IMR-90 (cell line): ENCODE data around the gene KCNMA1. TPM values are rescaled to one million over a fixed set of nuclear protein-coding genes. Genes with fewer than 3 reads are reported as not detected.

Experiments used
- ATAC-seq: fragments of 200-7000 bp; cut with Tn5 transposase; 2 replicates; pipeline ENCODE4 v1.9.1; 2020; ENCODE audit warnings: low read depth, mild to moderate bottlenecking, moderate library complexity
- BruUV-seq: library from RNA; stranded (reverse); fragments of 400-500 nt; replicated peaks from 2 replicates; lab custom pipeline; 2021; lab: Mats Ljungman, UMichigan
- CTCF ChIA-PET: fragments of 300-600 bp; formaldehyde crosslinking; extraction: SDS; loops from one replicate; lab custom pipeline; 2021; ENCODE audit warnings: antibody characterized with exemption; lab: Yijun Ruan, JAX
- POLR2A ChIA-PET: fragments of 300-600 bp; sonication (Branson Sonifier 250); formaldehyde crosslinking; loops from one replicate; lab custom pipeline; 2022; ENCODE audit warnings: antibody characterized with exemption; ENCODE audit not compliant: unreplicated experiment; lab: Charles Lee
- DNase-seq: peaks from one replicate; pipeline ENCODE4 v3.0.0; 2013
- H2AFZ ChIP-seq: replicated peaks from 2 replicates; pipeline ENCODE3; 2013; ENCODE audit warnings: low read length, mild to moderate bottlenecking; ENCODE audit not compliant: poor library complexity
- H2AK5ac ChIP-seq: 2 replicates; pipeline ENCODE4 v1.6.1; 2013; ENCODE audit warnings: low read depth, low read length, inconsistent platforms
- H2AK9ac ChIP-seq: replicated peaks from 2 replicates; pipeline ENCODE3; 2013; ENCODE audit warnings: mild to moderate bottlenecking, low read depth, low read length, moderate library complexity; ENCODE audit not compliant: poor library complexity
- H2BK120ac ChIP-seq: 2 replicates; pipeline ENCODE4 v1.6.1; 2013; ENCODE audit warnings: low read depth, low read length, inconsistent platforms
- H2BK15ac ChIP-seq: 3 replicates; pipeline ENCODE4 v1.6.1; 2013; ENCODE audit warnings: low read depth, low read length, inconsistent platforms
- H2BK20ac ChIP-seq: 2 replicates; pipeline ENCODE4 v1.6.1; 2013; ENCODE audit warnings: low read depth, mild to moderate bottlenecking, inconsistent platforms, low read length, moderate library complexity
- H2BK5ac ChIP-seq: 2 replicates; pipeline ENCODE4 v1.6.1; 2013; ENCODE audit warnings: mild to moderate bottlenecking, low read depth, low read length, inconsistent platforms; ENCODE audit not compliant: poor library complexity, severe bottlenecking
- H3K14ac ChIP-seq: replicated peaks from 2 replicates; pipeline ENCODE4 v1.6.1; 2013; ENCODE audit warnings: low read depth, low read length, inconsistent platforms
- H3K18ac ChIP-seq: 2 replicates; pipeline ENCODE4 v1.6.1; 2013; ENCODE audit warnings: low read depth, low read length, control low read depth
- H3K23ac ChIP-seq: 2 replicates; pipeline ENCODE4 v1.6.1; 2013; ENCODE audit warnings: low read depth, low read length, inconsistent platforms
- H3K27ac ChIP-seq: 2 replicates; pipeline ENCODE4 v1.5.1; 2013; ENCODE audit warnings: mild to moderate bottlenecking, control low read depth, low read length; ENCODE audit not compliant: insufficient read depth
- H3K27me3 ChIP-seq: 2 replicates; pipeline ENCODE4 v1.6.1; 2013; ENCODE audit warnings: low read length; ENCODE audit not compliant: control insufficient read depth, insufficient read depth
- H3K36me3 ChIP-seq: 2 replicates; pipeline ENCODE4 v1.6.1; 2013; ENCODE audit warnings: low read length, mixed read lengths; ENCODE audit not compliant: control insufficient read depth, insufficient read depth
- H3K4ac ChIP-seq: 2 replicates; pipeline ENCODE4 v1.6.1; 2013; ENCODE audit warnings: low read depth, low read length, inconsistent platforms
- H3K4me1 ChIP-seq: 2 replicates; pipeline ENCODE4 v1.6.1; 2013; ENCODE audit warnings: low read length, mixed read lengths; ENCODE audit not compliant: control insufficient read depth, insufficient read depth
- H3K4me2 ChIP-seq: 2 replicates; pipeline ENCODE4 v1.6.1; 2013; ENCODE audit warnings: low read depth, mild to moderate bottlenecking, control low read depth, low read length, moderate library complexity
- H3K4me3 ChIP-seq: 2 replicates; pipeline ENCODE4 v1.5.1; 2013; ENCODE audit warnings: low read depth, mild to moderate bottlenecking, control low read depth, low read length, moderate library complexity; ENCODE audit not compliant: insufficient read depth
- H3K56ac ChIP-seq: 2 replicates; pipeline ENCODE4 v1.6.1; 2013; ENCODE audit warnings: low read length, inconsistent platforms; ENCODE audit not compliant: insufficient read depth; ENCODE audit errors: extremely low read depth
- H3K79me1 ChIP-seq, 2 experiments: 2 replicates each; pipeline ENCODE4 v1.6.1; 2013; ENCODE audit warnings: low read length in 2 of 2, inconsistent platforms in 1 of 2, low read depth in 1 of 2
- H3K9ac ChIP-seq: 2 replicates; pipeline ENCODE4 v1.6.1; 2013; ENCODE audit warnings: low read depth, low read length, control low read depth
- H3K9me1 ChIP-seq: 2 replicates; pipeline ENCODE4 v1.6.1; 2013; ENCODE audit warnings: low read length, inconsistent platforms; ENCODE audit not compliant: insufficient read depth
- H3K9me3 ChIP-seq: 2 replicates; pipeline ENCODE4 v1.6.1; 2013; ENCODE audit warnings: low read length; ENCODE audit not compliant: control insufficient read depth, insufficient read depth
- H4K20me1 ChIP-seq: 2 replicates; pipeline ENCODE4 v1.6.1; 2013; ENCODE audit warnings: low read length, inconsistent platforms; ENCODE audit not compliant: insufficient read depth
- H4K5ac ChIP-seq: 2 replicates; pipeline ENCODE4 v1.6.1; 2013; ENCODE audit warnings: mild to moderate bottlenecking, low read depth, low read length, control low read depth
- H4K8ac ChIP-seq, 2 experiments: 2 replicates each; pipeline ENCODE4 v1.6.1; 2013; ENCODE audit warnings: low read depth in 2 of 2, low read length in 2 of 2, control low read depth in 1 of 2, inconsistent platforms in 1 of 2
- H4K91ac ChIP-seq: 2 replicates; pipeline ENCODE4 v1.6.1; 2013; ENCODE audit warnings: low read depth, low read length, inconsistent platforms; ENCODE audit not compliant: insufficient read depth
- FOS ChIP-seq: fragments of 150-350 bp; IDR thresholded peaks from 2 replicates; pipeline ENCODE4 v1.6.1; 2016; ENCODE audit warnings: low read depth, low read length
- MXI1 ChIP-seq: IDR thresholded peaks from 2 replicates; pipeline ENCODE4 v1.6.1; 2012; ENCODE audit warnings: low read depth, mild to moderate bottlenecking, low read length, moderate library complexity, borderline replicate concordance
- RCOR1 ChIP-seq: IDR thresholded peaks from 2 replicates; pipeline ENCODE4 v1.6.1; 2012; ENCODE audit warnings: mild to moderate bottlenecking, low read length, improper control_type of control experiment; ENCODE audit not compliant: insufficient replicate concordance
- WGBS, 2 experiments: methylation state at CpG; one replicate each; pipeline versions ENCODE4 v1.1.5 to v1.1.7; 2013; ENCODE audit warnings: missing lambda C conversion rate in 2 of 2; ENCODE audit not compliant: insufficient read length in 1 of 2; ENCODE audit errors: extremely low coverage in 2 of 2; 5-methylcytosine and 5-hydroxymethylcytosine counted together
- dilution Hi-C: fragments of 300-500 bp; cut with HindIII; formaldehyde crosslinking; loops from one replicate; pipeline ENCODE4 v1.14.3; 2018; ENCODE audit warnings: low sequenced_read_pairs; ENCODE audit not compliant: unreplicated experiment
- in situ Hi-C: fragments of 300-500 bp; cut with MboI; formaldehyde crosslinking; loops from 3 replicates; pipeline ENCODE4 v1.14.3; 2019; ENCODE audit warnings: low sequenced_read_pairs, inconsistent platforms, mixed read lengths
- intact Hi-C: fragments of 100-400 bp; cut with micrococcal nuclease; formaldehyde crosslinking; loops from 2 replicates; pipeline ENCODE4 v1.10.0; 2022
- polyA plus RNA-seq, 3 experiments: library from polyadenylated mRNA; depleted of rRNA; stranded (reverse); fragments of >200 nt; gene quantifications; 2 replicates each; pipeline ENCODE4 v1.2.3, GENCODE V29; 2012; ENCODE audit warnings: low replicate concordance in 1 of 3
- total RNA-seq: library from RNA; depleted of rRNA; stranded (reverse); fragments of >200 nt; gene quantifications from 2 replicates; pipeline ENCODE4 v1.2.3, GENCODE V29; 2012
- TF ChIP-seq, protein P1 (sequence below): fragments of 150-350 bp; IDR thresholded peaks from 2 replicates; pipeline ENCODE4 v1.6.1; 2016; ENCODE audit warnings: low read depth, mild to moderate bottlenecking, low read length, moderate library complexity, borderline replicate concordance

Gene KCNMA1
- total and polyA plus RNA-seq, 2 of the 4 experiments (the other 2 are of a cell fraction): 25.6 to 29.6 TPM

DNA sequence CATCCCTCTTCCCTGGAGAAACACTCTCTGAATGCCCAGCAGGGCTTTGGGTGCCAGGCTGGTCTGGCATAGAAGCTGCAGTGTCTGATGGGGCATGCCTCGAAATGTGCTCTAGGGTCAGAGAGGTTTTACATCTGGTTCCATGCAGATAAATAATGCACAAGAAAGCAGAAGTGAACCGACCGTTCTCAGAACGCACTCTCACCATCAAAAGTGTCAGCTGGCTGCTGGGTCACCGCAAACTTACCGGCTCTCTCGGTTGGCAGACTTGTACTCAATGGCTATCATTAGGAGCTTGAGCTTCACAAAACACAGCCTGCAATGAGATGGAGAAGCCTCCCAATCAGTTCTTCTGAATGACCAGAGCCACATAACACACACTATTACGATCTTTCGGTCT is 610.0 kb downstream of the KCNMA1 start:
- Histone ChIP-seq H2BK120ac (no peak overlapping the region), H2AK9ac (no peak overlapping the region), H2BK5ac (no peak overlapping the region), H3K9me3 (no peaks in the 10 kb centered on the region), H3K4me3 (no peak overlapping the region), H4K8ac (no peak overlapping the region), H3K4me1 (peaks cover 3% of the 10 kb centered on the region; the same call in 1 of the 2 replicates), H4K91ac (no peak overlapping the region), H3K27ac (no peak overlapping the region), H3K79me1 (no peaks in the 10 kb centered on the region), H2AK5ac (no peak overlapping the region), H3K36me3 (no peaks in the 10 kb centered on the region), H3K4me2 (no peak overlapping the region), H2BK15ac (no peak overlapping the region), H3K4ac (no peak overlapping the region), H3K18ac (no peak overlapping the region), H2AFZ (no peak overlapping the region), H3K14ac (no peak overlapping the region), H4K20me1 (no peaks in the 10 kb centered on the region), H3K56ac (no peak overlapping the region), H3K27me3 (no peaks in the 10 kb centered on the region), H4K5ac (no peak overlapping the region), H3K23ac (no peak overlapping the region), H3K9ac (no peak overlapping the region), H3K9me1 (peaks cover 6% of the 10 kb centered on the region; the same call in 1 of the 2 replicates), H2BK20ac (no peak overlapping the region)
- POLR2A ChIA-PET: no interaction called here
- DNase-seq: no peak
- in situ Hi-C loops (no loop called here), intact Hi-C loops (no loop called here), dilution Hi-C loops (no loop called here)
- no peak for ATAC-seq
- BruUV-seq: no TSS peak
- 100% methylated on average over 6 of the region's 9 CpGs; no CpG with 5 or more reads in 1 of the 2 experiments for WGBS, 2 experiments
- CTCF ChIA-PET: no interaction called here
- TF ChIP-seq FOS (no peak), RCOR1 (no peak), MXI1 (no peak)
- TF ChIP-seq, protein P1, sequence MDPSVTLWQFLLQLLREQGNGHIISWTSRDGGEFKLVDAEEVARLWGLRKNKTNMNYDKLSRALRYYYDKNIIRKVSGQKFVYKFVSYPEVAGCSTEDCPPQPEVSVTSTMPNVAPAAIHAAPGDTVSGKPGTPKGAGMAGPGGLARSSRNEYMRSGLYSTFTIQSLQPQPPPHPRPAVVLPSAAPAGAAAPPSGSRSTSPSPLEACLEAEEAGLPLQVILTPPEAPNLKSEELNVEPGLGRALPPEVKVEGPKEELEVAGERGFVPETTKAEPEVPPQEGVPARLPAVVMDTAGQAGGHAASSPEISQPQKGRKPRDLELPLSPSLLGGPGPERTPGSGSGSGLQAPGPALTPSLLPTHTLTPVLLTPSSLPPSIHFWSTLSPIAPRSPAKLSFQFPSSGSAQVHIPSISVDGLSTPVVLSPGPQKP: no peak
